Stimulated activated naive CD8-positive, alpha-beta T cell treated with anti-CD3 and anti-CD28 coated beads, Interleukin-15, Interleukin-2, amounts not matched to agents 100 ng/mL and 50 ng/mL, for 24 hours (primary cell): ENCODE measurements around the gene CRYBB1.

Experiments
- H3K27ac Mint-ChIP-seq: one replicate; pipeline ENCODE4 v1.8.0; 2021; ENCODE audit warnings: mild to moderate bottlenecking, mixed read lengths
- H3K27me3 Mint-ChIP-seq: one replicate; pipeline ENCODE4 v1.8.0; 2021; ENCODE audit warnings: mixed read lengths
- H3K36me3 Mint-ChIP-seq: one replicate; pipeline ENCODE4 v1.8.0; 2021; ENCODE audit warnings: low read depth, mixed read lengths
- H3K4me1 Mint-ChIP-seq: one replicate; pipeline ENCODE4 v1.8.0; 2021; ENCODE audit warnings: low read depth, mixed read lengths
- H3K4me3 Mint-ChIP-seq: one replicate; pipeline ENCODE4 v1.8.0; 2021; ENCODE audit warnings: mild to moderate bottlenecking, mixed read lengths
- H3K9me3 Mint-ChIP-seq: one replicate; pipeline ENCODE4 v1.8.0; 2021; ENCODE audit warnings: mixed read lengths

Gene CRYBB1

GRCh38 chr22:26617271-26618199, at the start of gene CRYBB1:
Gene CRYBB1 (minus strand): TSS chr22:26618027. CDS start chr22:26616319, 1,708 bp downstream.
- Mint-ChIP-seq H3K9me3 (no peaks in the 10 kb centered on the region), H3K4me3 (no peak within 1 kb of the TSS), H3K27me3 (no peaks in the 10 kb centered on the region), H3K4me1 (peaks cover 10% of the 10 kb centered on the region), H3K36me3 (no peaks in the 10 kb centered on the region), H3K27ac (peak within 1 kb of the TSS; percentile 75)

- H3K27me3 Mint-ChIP-seq, result no peaks in the 10 kb centered on the region
- no peaks in the 10 kb centered on the region for H3K36me3 Mint-ChIP-seq
- H3K27ac Mint-ChIP-seq, result peak overlapping the region; percentile 59
- no peak overlapping the region for H3K4me3 Mint-ChIP-seq
- no peaks in the 10 kb centered on the region for H3K9me3 Mint-ChIP-seq
- H3K4me1 Mint-ChIP-seq, result peaks cover 64% of the 10 kb centered on the region
These were observed 49.3 kb upstream of the CRYBB1 start for GRCh38 chr22:26667140-26667539.

GRCh38 chr22:26665813-26666231, 48.0 kb upstream of the CRYBB1 start:
- Mint-ChIP-seq H3K36me3 (no peaks in the 10 kb centered on the region), H3K9me3 (no peaks in the 10 kb centered on the region), H3K27ac (peak overlapping the region; percentile 93), H3K4me3 (peak overlapping the region; percentile 75), H3K27me3 (no peaks in the 10 kb centered on the region), H3K4me1 (peaks cover 56% of the 10 kb centered on the region)

GRCh38 chr22:26663374-26663923, 45.6 kb upstream of the CRYBB1 start:
- Mint-ChIP-seq H3K27me3 (no peaks in the 10 kb centered on the region), H3K4me1 (peaks cover 46% of the 10 kb centered on the region), H3K27ac (no peak overlapping the region), H3K36me3 (no peaks in the 10 kb centered on the region), H3K4me3 (no peak overlapping the region), H3K9me3 (no peaks in the 10 kb centered on the region)

- Mint-ChIP-seq H3K4me1 (peaks cover 56% of the 10 kb centered on the region), H3K27ac (no peak overlapping the region), H3K27me3 (no peaks in the 10 kb centered on the region), H3K9me3 (no peaks in the 10 kb centered on the region), H3K36me3 (no peaks in the 10 kb centered on the region), H3K4me3 (no peak overlapping the region)
These were observed 44.3 kb upstream of the CRYBB1 start for GRCh38 chr22:26662160-26662559.

- H3K9me3 Mint-ChIP-seq, result no peaks in the 10 kb centered on the region
- H3K4me3 Mint-ChIP-seq, result no peak overlapping the region
- no peaks in the 10 kb centered on the region for H3K27me3 Mint-ChIP-seq
- peaks cover 50% of the 10 kb centered on the region for H3K4me1 Mint-ChIP-seq
- H3K36me3 Mint-ChIP-seq, result no peaks in the 10 kb centered on the region
- no peak overlapping the region for H3K27ac Mint-ChIP-seq
These were observed 43.2 kb upstream of the CRYBB1 start for GRCh38 chr22:26660961-26661578.

- no peak overlapping the region for H3K27ac Mint-ChIP-seq
- no peaks in the 10 kb centered on the region for H3K36me3 Mint-ChIP-seq
- H3K4me1 Mint-ChIP-seq, result peaks cover 43% of the 10 kb centered on the region
- H3K9me3 Mint-ChIP-seq, result no peaks in the 10 kb centered on the region
- no peaks in the 10 kb centered on the region for H3K27me3 Mint-ChIP-seq
- no peak overlapping the region for H3K4me3 Mint-ChIP-seq
These were observed 42.5 kb upstream of the CRYBB1 start for GRCh38 chr22:26660356-26660755.

GRCh38 chr22:26658671-26659478, 41.0 kb upstream of the CRYBB1 start:
- H3K27ac Mint-ChIP-seq, result peak overlapping the region; percentile 76
- H3K27me3 Mint-ChIP-seq, result no peaks in the 10 kb centered on the region
- H3K4me1 Mint-ChIP-seq, result peaks cover 30% of the 10 kb centered on the region
- peak overlapping the region; percentile 83 for H3K4me3 Mint-ChIP-seq
- H3K36me3 Mint-ChIP-seq, result no peaks in the 10 kb centered on the region
- H3K9me3 Mint-ChIP-seq, result no peaks in the 10 kb centered on the region

GRCh38 chr22:26658161-26658560, 40.3 kb upstream of the CRYBB1 start:
- Mint-ChIP-seq H3K27me3 (no peaks in the 10 kb centered on the region), H3K4me3 (peak overlapping the region; percentile 83)

GRCh38 chr22:26656891-26657851, 39.3 kb upstream of the CRYBB1 start, which contains the start of gene MIAT:
Gene MIAT (plus strand): TSS chr22:26657588.
- Mint-ChIP-seq H3K27me3 (no peaks in the 10 kb centered on the region), H3K4me3 (peak within 1 kb of the TSS; percentile 83), H3K27ac (no peak within 1 kb of the TSS), H3K36me3 (no peaks in the 10 kb centered on the region), H3K4me1 (peaks cover 27% of the 10 kb centered on the region), H3K9me3 (no peaks in the 10 kb centered on the region)

More at GRCh38 chr22:26658161-26658560, 40.3 kb upstream of the CRYBB1 start:
- H3K4me1 Mint-ChIP-seq, result peaks cover 27% of the 10 kb centered on the region
- H3K36me3 Mint-ChIP-seq, result no peaks in the 10 kb centered on the region
- no peaks in the 10 kb centered on the region for H3K9me3 Mint-ChIP-seq
- no peak overlapping the region for H3K27ac Mint-ChIP-seq

- Mint-ChIP-seq H3K27me3 (no peaks in the 10 kb centered on the region), H3K9me3 (no peaks in the 10 kb centered on the region), H3K27ac (no peak overlapping the region), H3K36me3 (no peaks in the 10 kb centered on the region), H3K4me3 (no peak overlapping the region), H3K4me1 (peaks cover 40% of the 10 kb centered on the region)
These were observed 34.0 kb upstream of the CRYBB1 start for GRCh38 chr22:26651815-26652214.

GRCh38 chr22:26650722-26651421, 33.0 kb upstream of the CRYBB1 start:
- Mint-ChIP-seq H3K9me3 (no peaks in the 10 kb centered on the region), H3K36me3 (no peaks in the 10 kb centered on the region), H3K4me1 (peaks cover 44% of the 10 kb centered on the region), H3K27me3 (no peaks in the 10 kb centered on the region), H3K4me3 (no peak overlapping the region), H3K27ac (peak overlapping the region; percentile 62)
